GM19238 (cell line): ENCODE measurements around the gene AKAP13.

Experiments used
- DNase-seq: peaks from one replicate; pipeline ENCODE4 v3.0.0; 2011; ENCODE audit warnings: low spot score; ENCODE audit not compliant: insufficient read length

Gene AKAP13

GRCh38 chr15:85752124-85752475 is 371.7 kb downstream of the AKAP13 start:
- no peak for DNase-seq

- DNase-seq, result no peak
Measured at GRCh38 chr15:85752491-85752961, 372.1 kb downstream of the AKAP13 start.

- DNase-seq, result no peak
Measured at GRCh38 chr15:85753261-85753660, 372.9 kb downstream of the AKAP13 start.

- DNase-seq, result no peak
Measured at GRCh38 chr15:85753791-85754452, 373.5 kb downstream of the AKAP13 start.

GRCh38 chr15:85754989-85755388 is 374.6 kb downstream of the AKAP13 start:
- DNase-seq, result no peak

- DNase-seq, result no peak
Measured at GRCh38 chr15:85755471-85755870, 375.1 kb downstream of the AKAP13 start.

- no peak for DNase-seq
Measured at GRCh38 chr15:85755942-85756341, 375.5 kb downstream of the AKAP13 start.

- DNase-seq, result no peak
Measured at GRCh38 chr15:85756411-85757072, 376.1 kb downstream of the AKAP13 start.

GRCh38 chr15:85757073-85757938 is 376.9 kb downstream of the AKAP13 start:
- no peak for DNase-seq

- no peak for DNase-seq
Measured at GRCh38 chr15:85757939-85758654, 377.7 kb downstream of the AKAP13 start.

GRCh38 chr15:85758655-85758978 is 378.2 kb downstream of the AKAP13 start:
- DNase-seq, result no peak

- DNase-seq, result no peak
Measured at GRCh38 chr15:85759376-85759775, 379.0 kb downstream of the AKAP13 start.

- no peak for DNase-seq
Measured at GRCh38 chr15:85760049-85760448, 379.6 kb downstream of the AKAP13 start.

GRCh38 chr15:85760531-85761371 is 380.3 kb downstream of the AKAP13 start:
- no peak for DNase-seq

- DNase-seq, result no peak
Measured at GRCh38 chr15:85761635-85762034, 381.2 kb downstream of the AKAP13 start.

- no peak for DNase-seq
Measured at GRCh38 chr15:85762039-85762755, 381.8 kb downstream of the AKAP13 start.

GRCh38 chr15:85762756-85763127 is 382.3 kb downstream of the AKAP13 start:
- no peak for DNase-seq

- no peak for DNase-seq
Measured at GRCh38 chr15:85763157-85763556, 382.8 kb downstream of the AKAP13 start.

- no peak for DNase-seq
Measured at GRCh38 chr15:85763673-85764633, 383.6 kb downstream of the AKAP13 start.
